ENCODE data around the gene ADCY9.
A peak's percentile ranks its signal among the peaks of the same experiment; 100 is the strongest.
"Not testable (repeated sequence)": the region's sequence is repeated elsewhere in the genome, so short reads cannot be mapped to it uniquely, and the experiment has no call there.

Gene ADCY9

DNA sequence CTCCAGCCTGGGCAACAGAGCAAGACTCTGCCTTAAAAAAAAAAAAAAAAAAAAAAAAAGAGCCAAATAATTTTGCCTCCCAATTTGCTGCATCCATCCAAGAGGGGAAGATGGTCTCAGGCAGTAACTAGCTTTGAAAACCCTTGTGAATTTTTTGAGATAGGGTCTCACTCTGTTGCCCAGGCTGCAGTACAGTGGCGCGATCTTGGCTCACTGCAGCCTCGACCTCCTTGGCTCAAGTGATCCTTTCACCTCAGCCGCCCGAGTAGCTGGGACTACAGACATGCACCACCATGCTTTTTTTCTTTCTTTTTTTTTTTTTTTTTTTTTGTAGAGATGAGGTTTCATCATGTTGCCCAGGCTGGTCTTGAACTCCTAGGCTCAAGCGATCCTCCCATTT lies 70.7 kb downstream of the ADCY9 start:
- TF ChIP-seq ZNF362 (tag by site-specific recombination; IDR thresholded peaks at IDR 0.05) = 0 out of 2 replicates have a peak, but pooled peaks have one; percentile 11
- TF ChIP-seq ZNF121 (tag by site-specific recombination; IDR thresholded peaks at IDR 0.05) = 0 out of 2 replicates have a peak, but pooled peaks have one; percentile 23
- H3K4me3 ChIP-seq (ENCODE audit: low read depth, low read length); H3K27ac ChIP-seq (ENCODE audit: extremely low read depth, low read depth, low read length); CTCF ChIA-PET; H3K9me3 ChIP-seq (ENCODE audit: control insufficient read depth, insufficient read depth, low read depth, low read length); H3K4me1 ChIP-seq (ENCODE audit: control insufficient read depth, insufficient read depth, low read length); H3K36me3 ChIP-seq (ENCODE audit: control insufficient read depth in 2 of 2, insufficient read depth in 1 of 2, low read length in 2 of 2): not testable (repeated sequence)
- POLR2A ChIA-PET = interaction anchor here (0.6 kb wide), 1 partner anchor 177 kb away, joined by 3 read pairs; no protein-coding TSS in a partner anchor

GRCh38 chr16:4042581-4042980 lies 73.7 kb downstream of the ADCY9 start:
- Histone ChIP-seq H3K27ac (ENCODE audit: extremely low read depth, low read depth, low read length) (no peak overlapping the region), H3K4me1 (ENCODE audit: control insufficient read depth, insufficient read depth, low read length) (0 out of 2 replicates have a peak, but pooled peaks cover 8% of the 10 kb centered on the region), H3K36me3 (ENCODE audit: control insufficient read depth in 2 of 2, insufficient read depth in 1 of 2, low read length in 2 of 2) (no peaks in the 10 kb centered on the region), H3K4me3 (ENCODE audit: low read depth, low read length) (no peak overlapping the region), H3K9me3 (ENCODE audit: control insufficient read depth, insufficient read depth, low read depth, low read length) (no peaks in the 10 kb centered on the region)
- CTCF ChIA-PET = interaction anchor here (0.7 to 1.0 kb wide), 2 partner anchors 70 to 211 kb away, joined by 4 read pairs; no protein-coding TSS in a partner anchor
- TF ChIP-seq, protein P1, sequence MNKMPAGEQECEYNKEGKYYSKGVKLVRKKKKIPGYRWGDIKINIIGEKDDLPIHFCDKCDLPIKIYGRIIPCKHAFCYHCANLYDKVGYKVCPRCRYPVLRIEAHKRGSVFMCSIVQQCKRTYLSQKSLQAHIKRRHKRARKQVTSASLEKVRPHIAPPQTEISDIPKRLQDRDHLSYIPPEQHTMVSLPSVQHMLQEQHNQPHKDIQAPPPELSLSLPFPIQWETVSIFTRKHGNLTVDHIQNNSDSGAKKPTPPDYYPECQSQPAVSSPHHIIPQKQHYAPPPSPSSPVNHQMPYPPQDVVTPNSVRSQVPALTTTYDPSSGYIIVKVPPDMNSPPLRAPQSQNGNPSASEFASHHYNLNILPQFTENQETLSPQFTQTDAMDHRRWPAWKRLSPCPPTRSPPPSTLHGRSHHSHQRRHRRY (tag by site-specific recombination; IDR thresholded peaks at IDR 0.05) = no peak
- no peak for TF ChIP-seq KLF9 (tag by site-specific recombination; IDR thresholded peaks at IDR 0.05; ENCODE audit: low read depth)
- TF ChIP-seq ZNF292 (tag by site-specific recombination; IDR thresholded peaks at IDR 0.05; ENCODE audit: borderline replicate concordance, low read depth) = no peak
- TF ChIP-seq ZNF585B (tag by site-specific recombination; IDR thresholded peaks at IDR 0.05) = no peak
- TF ChIP-seq ZNF777 (tag by site-specific recombination; IDR thresholded peaks at IDR 0.05; ENCODE audit: borderline replicate concordance) = no peak
- TF ChIP-seq CTCF (tag by site-specific recombination; IDR thresholded peaks at IDR 0.05) = no peak
- TF ChIP-seq REST (tag by site-specific recombination; IDR thresholded peaks at IDR 0.05) = no peak
- TF ChIP-seq FEZF1 (tag by site-specific recombination; IDR thresholded peaks at IDR 0.05) = no peak
- TF ChIP-seq, protein P2, sequence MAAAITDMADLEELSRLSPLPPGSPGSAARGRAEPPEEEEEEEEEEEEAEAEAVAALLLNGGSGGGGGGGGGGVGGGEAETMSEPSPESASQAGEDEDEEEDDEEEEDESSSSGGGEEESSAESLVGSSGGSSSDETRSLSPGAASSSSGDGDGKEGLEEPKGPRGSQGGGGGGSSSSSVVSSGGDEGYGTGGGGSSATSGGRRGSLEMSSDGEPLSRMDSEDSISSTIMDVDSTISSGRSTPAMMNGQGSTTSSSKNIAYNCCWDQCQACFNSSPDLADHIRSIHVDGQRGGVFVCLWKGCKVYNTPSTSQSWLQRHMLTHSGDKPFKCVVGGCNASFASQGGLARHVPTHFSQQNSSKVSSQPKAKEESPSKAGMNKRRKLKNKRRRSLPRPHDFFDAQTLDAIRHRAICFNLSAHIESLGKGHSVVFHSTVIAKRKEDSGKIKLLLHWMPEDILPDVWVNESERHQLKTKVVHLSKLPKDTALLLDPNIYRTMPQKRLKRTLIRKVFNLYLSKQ (tag by site-specific recombination; IDR thresholded peaks at IDR 0.05; ENCODE audit: borderline replicate concordance) = no peak
- TF ChIP-seq ZBTB48 (tag by site-specific recombination; IDR thresholded peaks at IDR 0.05) = no peak
- TF ChIP-seq ZNF654 (tag by site-specific recombination; IDR thresholded peaks at IDR 0.05; ENCODE audit: low read depth) = no peak
- TF ChIP-seq ZNF138 (tag by site-specific recombination; IDR thresholded peaks at IDR 0.05; ENCODE audit: borderline replicate concordance) = no peak
- no peak for TF ChIP-seq GLIS2 (tag by site-specific recombination; IDR thresholded peaks at IDR 0.05)
- no peak for TF ChIP-seq ZNF529 (tag by site-specific recombination; IDR thresholded peaks at IDR 0.05; ENCODE audit: insufficient replicate concordance)
- TF ChIP-seq ZNF223 (tag by site-specific recombination; IDR thresholded peaks at IDR 0.05) = no peak
- TF ChIP-seq OSR2 (tag by site-specific recombination; IDR thresholded peaks at IDR 0.05) = no peak
- no peak for TF ChIP-seq ZNF362 (tag by site-specific recombination; IDR thresholded peaks at IDR 0.05)
- TF ChIP-seq, protein P3, sequence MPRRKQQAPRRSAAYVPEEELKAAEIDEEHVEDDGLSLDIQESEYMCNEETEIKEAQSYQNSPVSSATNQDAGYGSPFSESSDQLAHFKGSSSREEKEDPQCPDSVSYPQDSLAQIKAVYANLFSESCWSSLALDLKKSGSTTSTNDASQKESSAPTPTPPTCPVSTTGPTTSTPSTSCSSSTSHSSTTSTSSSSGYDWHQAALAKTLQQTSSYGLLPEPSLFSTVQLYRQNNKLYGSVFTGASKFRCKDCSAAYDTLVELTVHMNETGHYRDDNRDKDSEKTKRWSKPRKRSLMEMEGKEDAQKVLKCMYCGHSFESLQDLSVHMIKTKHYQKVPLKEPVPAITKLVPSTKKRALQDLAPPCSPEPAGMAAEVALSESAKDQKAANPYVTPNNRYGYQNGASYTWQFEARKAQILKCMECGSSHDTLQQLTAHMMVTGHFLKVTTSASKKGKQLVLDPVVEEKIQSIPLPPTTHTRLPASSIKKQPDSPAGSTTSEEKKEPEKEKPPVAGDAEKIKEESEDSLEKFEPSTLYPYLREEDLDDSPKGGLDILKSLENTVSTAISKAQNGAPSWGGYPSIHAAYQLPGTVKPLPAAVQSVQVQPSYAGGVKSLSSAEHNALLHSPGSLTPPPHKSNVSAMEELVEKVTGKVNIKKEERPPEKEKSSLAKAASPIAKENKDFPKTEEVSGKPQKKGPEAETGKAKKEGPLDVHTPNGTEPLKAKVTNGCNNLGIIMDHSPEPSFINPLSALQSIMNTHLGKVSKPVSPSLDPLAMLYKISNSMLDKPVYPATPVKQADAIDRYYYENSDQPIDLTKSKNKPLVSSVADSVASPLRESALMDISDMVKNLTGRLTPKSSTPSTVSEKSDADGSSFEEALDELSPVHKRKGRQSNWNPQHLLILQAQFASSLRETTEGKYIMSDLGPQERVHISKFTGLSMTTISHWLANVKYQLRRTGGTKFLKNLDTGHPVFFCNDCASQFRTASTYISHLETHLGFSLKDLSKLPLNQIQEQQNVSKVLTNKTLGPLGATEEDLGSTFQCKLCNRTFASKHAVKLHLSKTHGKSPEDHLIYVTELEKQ (tag by site-specific recombination; IDR thresholded peaks at IDR 0.05; ENCODE audit: borderline replicate concordance) = no peak
- POLR2A ChIA-PET = no interaction called here
